H9 (cell line): ENCODE results near the gene ACBD6. TPM values are rescaled to one million over a fixed set of nuclear protein-coding genes. Genes with fewer than 3 reads are reported as not detected.
A peak's percentile ranks its signal among the peaks of the same experiment; 100 is the strongest.

ENCODE experiments used
- DNase-seq: peaks from one replicate; pipeline ENCODE4 v3.0.0-alpha.2; 2017
- H2AFZ ChIP-seq: one replicate; pipeline ENCODE4 v1.6.1; 2013; ENCODE audit warnings: mild to moderate bottlenecking, low read length, control low read depth, moderate library complexity
- H2AK5ac ChIP-seq: 2 replicates; pipeline ENCODE4 v1.6.1; 2013; ENCODE audit warnings: low read length, control low read depth, mixed read lengths; ENCODE audit not compliant: insufficient read length
- H2BK120ac ChIP-seq: one replicate; pipeline ENCODE4 v1.6.1; 2013; ENCODE audit warnings: low read depth, mild to moderate bottlenecking, low read length, control low read depth, inconsistent platforms; ENCODE audit not compliant: poor library complexity, severe bottlenecking
- H2BK12ac ChIP-seq: 2 replicates; pipeline ENCODE4 v1.6.1; 2013; ENCODE audit warnings: low read length, control low read depth, mixed read lengths, low read depth; ENCODE audit not compliant: insufficient read length
- H2BK15ac ChIP-seq: 2 replicates; pipeline ENCODE4 v1.6.1; 2013; ENCODE audit warnings: low read depth, low read length, control low read depth
- H2BK20ac ChIP-seq: one replicate; pipeline ENCODE4 v1.6.1; 2013; ENCODE audit warnings: low read depth, mild to moderate bottlenecking, low read length, control low read depth, inconsistent platforms; ENCODE audit not compliant: poor library complexity, severe bottlenecking
- H2BK5ac ChIP-seq: 2 replicates; pipeline ENCODE4 v1.6.1; 2013; ENCODE audit warnings: low read length, control low read depth, mixed read lengths; ENCODE audit not compliant: insufficient read length
- H3K14ac ChIP-seq: 2 replicates; pipeline ENCODE4 v1.6.1; 2013; ENCODE audit warnings: low read length, control low read depth; ENCODE audit not compliant: insufficient read depth
- H3K18ac ChIP-seq: 2 replicates; pipeline ENCODE4 v1.6.1; 2013; ENCODE audit warnings: low read depth, mild to moderate bottlenecking, mixed read lengths, low read length, control low read depth; ENCODE audit not compliant: insufficient read length
- H3K23ac ChIP-seq: 2 replicates; pipeline ENCODE4 v1.6.1; 2013; ENCODE audit warnings: low read length, control low read depth, mixed read lengths, low read depth; ENCODE audit not compliant: insufficient read length
- H3K23me2 ChIP-seq: 2 replicates; pipeline ENCODE4 v1.6.1; 2013; ENCODE audit warnings: low read depth, mild to moderate bottlenecking, mixed read lengths, low read length, control low read depth; ENCODE audit not compliant: insufficient read length, poor library complexity, severe bottlenecking
- H3K27ac ChIP-seq: 2 replicates; pipeline ENCODE4 v1.5.1; 2013; ENCODE audit warnings: low read length, control low read depth, mixed read lengths, low read depth; ENCODE audit not compliant: insufficient read length
- H3K27me3 ChIP-seq: 2 replicates; pipeline ENCODE4 v1.6.1; 2013; ENCODE audit warnings: low read length, control low read depth, inconsistent platforms; ENCODE audit not compliant: insufficient read depth
- H3K4ac ChIP-seq: 2 replicates; pipeline ENCODE4 v1.6.1; 2013; ENCODE audit warnings: low read depth, mild to moderate bottlenecking, control low read depth, inconsistent platforms, low read length, moderate library complexity
- H3K4me1 ChIP-seq: 2 replicates; pipeline ENCODE4 v1.6.1; 2013; ENCODE audit warnings: low read length, control low read depth, inconsistent platforms; ENCODE audit not compliant: insufficient read depth
- H3K4me2 ChIP-seq: 2 replicates; pipeline ENCODE4 v1.6.1; 2013; ENCODE audit warnings: low read length, control low read depth, mixed read lengths; ENCODE audit not compliant: insufficient read length, insufficient read depth
- H3K56ac ChIP-seq: 2 replicates; pipeline ENCODE4 v1.6.1; 2013; ENCODE audit warnings: low read depth, mild to moderate bottlenecking, mixed read lengths, low read length, control low read depth; ENCODE audit not compliant: insufficient read length
- H3K79me1 ChIP-seq: 2 replicates; pipeline ENCODE4 v1.6.1; 2013; ENCODE audit warnings: low read depth, mild to moderate bottlenecking, moderate library complexity, low read length, control low read depth, inconsistent platforms; ENCODE audit not compliant: insufficient read depth, poor library complexity, severe bottlenecking
- H3K79me2 ChIP-seq: 2 replicates; pipeline ENCODE4 v1.6.1; 2013; ENCODE audit warnings: low read length, control low read depth, inconsistent platforms; ENCODE audit not compliant: insufficient read depth
- H3K9ac ChIP-seq: 2 replicates; pipeline ENCODE4 v1.6.1; 2013; ENCODE audit warnings: low read length, control low read depth, mixed read lengths; ENCODE audit not compliant: insufficient read length; ENCODE audit errors: extremely low read depth
- H3K9me3 ChIP-seq: one replicate; pipeline ENCODE4 v1.6.1; 2013; ENCODE audit warnings: low read depth, low read length, inconsistent platforms; ENCODE audit not compliant: control insufficient read depth
- H3T11ph ChIP-seq: one replicate; pipeline ENCODE4 v1.6.1; 2013; ENCODE audit warnings: mild to moderate bottlenecking, low read length, control low read depth, inconsistent platforms
- H4K20me1 ChIP-seq: one replicate; pipeline ENCODE4 v1.6.1; 2013; ENCODE audit not compliant: control insufficient read depth, insufficient read length, insufficient read depth
- H4K5ac ChIP-seq: 2 replicates; pipeline ENCODE4 v1.6.1; 2013; ENCODE audit warnings: low read depth, mild to moderate bottlenecking, mixed read lengths, low read length, control low read depth; ENCODE audit not compliant: insufficient read length
- H4K8ac ChIP-seq: replicated peaks from 2 replicates; pipeline ENCODE4 v1.6.1; 2013; ENCODE audit warnings: low read length, control low read depth, mixed read lengths, low read depth; ENCODE audit not compliant: insufficient read length
- H4K91ac ChIP-seq: 2 replicates; pipeline ENCODE4 v1.6.1; 2013; ENCODE audit warnings: low read depth, mild to moderate bottlenecking, moderate library complexity, mixed read lengths, low read length, control low read depth; ENCODE audit not compliant: insufficient read length
- H3K27ac Mint-ChIP-seq, 3 experiments: 2 replicates in 2 of 3; 3 replicates in 1 of 3; pipeline ENCODE4 v1.8.0; 2020 to 2021; ENCODE audit warnings: mixed read lengths in 3 of 3, mild to moderate bottlenecking in 1 of 3, moderate library complexity in 1 of 3
- H3K27me3 Mint-ChIP-seq: 2 replicates; pipeline ENCODE4 v1.8.0; 2021; ENCODE audit warnings: low read depth, mild to moderate bottlenecking, moderate library complexity, mixed read lengths
- H3K36me3 Mint-ChIP-seq, 3 experiments: 2 replicates in 2 of 3; 3 replicates in 1 of 3; pipeline ENCODE4 v1.8.0; 2020 to 2021; ENCODE audit warnings: low read depth in 3 of 3, mixed read lengths in 3 of 3; ENCODE audit not compliant: insufficient read depth in 1 of 3
- H3K4me1 Mint-ChIP-seq, 2 experiments: 2 replicates each; pipeline ENCODE4 v1.8.0; 2020; ENCODE audit warnings: mixed read lengths in 2 of 2
- H3K4me3 Mint-ChIP-seq, 2 experiments: 2 replicates in 1 of 2; 3 replicates in 1 of 2; pipeline ENCODE4 v1.8.0; 2020 to 2021; ENCODE audit warnings: mild to moderate bottlenecking in 2 of 2, mixed read lengths in 2 of 2, moderate library complexity in 1 of 2
- H3K9me3 Mint-ChIP-seq, 2 experiments: 2 replicates in 1 of 2; 3 replicates in 1 of 2; pipeline ENCODE4 v1.8.0; 2020; ENCODE audit warnings: mild to moderate bottlenecking in 2 of 2, mixed read lengths in 2 of 2, moderate library complexity in 1 of 2
- CTCF ChIP-seq: fragments of 200-600 bp; sonication (generic); conservative IDR thresholded peaks from 3 replicates; pipeline ENCODE4 v1.8.0; 2021; ENCODE audit warnings: antibody characterized with exemption, mild to moderate bottlenecking
- WGBS: extraction: QIAGEN DNeasy Blood & Tissue Kit; methylation state at CpG from one replicate; pipeline ENCODE4 v1.1.7; 2013; ENCODE audit warnings: missing lambda C conversion rate, low lambda C conversion rate, mixed read lengths; ENCODE audit not compliant: insufficient read length; ENCODE audit errors: extremely low coverage; 5-methylcytosine and 5-hydroxymethylcytosine counted together
- total RNA-seq: library from RNA; stranded (reverse); gene quantifications from 2 replicates; pipeline ENCODE4 v1.2.1, GENCODE V29; 2021

The ACBD6 gene
- total RNA-seq, 1 experiment from 2014 or later, result 51.4 TPM

- peaks cover 2 to 8% (median 5%) of the 10 kb centered on the region in 3 experiments; a peak in 3 of 7 replicates for H3K36me3 Mint-ChIP-seq
- H3K79me1 ChIP-seq, result no peaks in the 10 kb centered on the region
- peaks cover 62 to 75% of the 10 kb centered on the region in 2 experiments for H3K4me1 Mint-ChIP-seq
- H3K4ac ChIP-seq, result no peak overlapping the region
- WGBS, result no CpG with 5 or more reads among the region's 5 CpGs
- no peaks in the 10 kb centered on the region for H3K79me2 ChIP-seq
- no peak overlapping the region for H2BK5ac ChIP-seq
- H3K27me3 ChIP-seq, result no peaks in the 10 kb centered on the region
- H2AK5ac ChIP-seq, result no peak overlapping the region
- no peaks in the 10 kb centered on the region for H3K9me3 ChIP-seq
- H3K27me3 Mint-ChIP-seq, result peaks cover 7% of the 10 kb centered on the region
- no peak overlapping the region for H3K4me3 Mint-ChIP-seq
- no peak overlapping the region for H2BK15ac ChIP-seq
- H4K20me1 ChIP-seq, result no peaks in the 10 kb centered on the region
- no peak overlapping the region for H3T11ph ChIP-seq
- H2BK20ac ChIP-seq, result no peak overlapping the region
- peak overlapping the region in 2 of 3 experiments; percentile 1 to 12; a peak in 2 of 7 replicates for H3K27ac Mint-ChIP-seq
- H3K23me2 ChIP-seq, result no peaks in the 10 kb centered on the region
- H3K14ac ChIP-seq, result no peak overlapping the region
- H4K8ac ChIP-seq, result no peak overlapping the region
- peak; percentile 17 for DNase-seq
- H3K18ac ChIP-seq, result no peak overlapping the region
- no peak overlapping the region for H3K4me2 ChIP-seq
- H3K56ac ChIP-seq, result no peak overlapping the region
- H3K9ac ChIP-seq, result no peak overlapping the region
- H4K5ac ChIP-seq, result no peak overlapping the region
- no peak overlapping the region for H3K27ac ChIP-seq
- no peaks in the 10 kb centered on the region for H3K9me3 Mint-ChIP-seq
- peaks cover 8% of the 10 kb centered on the region; the same call in 1 of the 2 replicates for H3K4me1 ChIP-seq
- no peak overlapping the region for H2AFZ ChIP-seq
- H4K91ac ChIP-seq, result no peak overlapping the region
- no peak for TF ChIP-seq CTCF
- no peak overlapping the region for H2BK120ac ChIP-seq
- H2BK12ac ChIP-seq, result no peak overlapping the region
- no peak overlapping the region for H3K23ac ChIP-seq
Observed at GRCh38 chr1:180267761-180268555, 234.4 kb downstream of the ACBD6 start.
